Adrenal gland (tissue), 5 donors: ENCODE measurements around the gene COQ5.

ENCODE experiments used
- POLR2A ChIP-seq, 2 donors: fragments of 450-650 bp; IDR thresholded peaks; one replicate each; pipeline ENCODE4 v1.6.1; 2017; ENCODE audit warnings: antibody characterized with exemption in 2 of 2, mild to moderate bottlenecking in 2 of 2, moderate library complexity in 1 of 2
- TF ChIP-seq, protein P1 (sequence below), 6 experiments: fragments of 450-650 bp in 4 of 6; fragments of 200-600 bp in 2 of 6; sonication (generic) in 1 of 6; IDR thresholded peaks; 1 replicate in 5 of 6; 2 replicates in 1 of 6; pipeline versions ENCODE4 v1.5.1 to v1.8.0; 2016 to 2021; ENCODE audit warnings: antibody characterized with exemption in 6 of 6, mild to moderate bottlenecking in 2 of 6, moderate library complexity in 1 of 6
- donor health status: DM: no; HTN: no; CAD: no.

- TF ChIP-seq, protein P1, sequence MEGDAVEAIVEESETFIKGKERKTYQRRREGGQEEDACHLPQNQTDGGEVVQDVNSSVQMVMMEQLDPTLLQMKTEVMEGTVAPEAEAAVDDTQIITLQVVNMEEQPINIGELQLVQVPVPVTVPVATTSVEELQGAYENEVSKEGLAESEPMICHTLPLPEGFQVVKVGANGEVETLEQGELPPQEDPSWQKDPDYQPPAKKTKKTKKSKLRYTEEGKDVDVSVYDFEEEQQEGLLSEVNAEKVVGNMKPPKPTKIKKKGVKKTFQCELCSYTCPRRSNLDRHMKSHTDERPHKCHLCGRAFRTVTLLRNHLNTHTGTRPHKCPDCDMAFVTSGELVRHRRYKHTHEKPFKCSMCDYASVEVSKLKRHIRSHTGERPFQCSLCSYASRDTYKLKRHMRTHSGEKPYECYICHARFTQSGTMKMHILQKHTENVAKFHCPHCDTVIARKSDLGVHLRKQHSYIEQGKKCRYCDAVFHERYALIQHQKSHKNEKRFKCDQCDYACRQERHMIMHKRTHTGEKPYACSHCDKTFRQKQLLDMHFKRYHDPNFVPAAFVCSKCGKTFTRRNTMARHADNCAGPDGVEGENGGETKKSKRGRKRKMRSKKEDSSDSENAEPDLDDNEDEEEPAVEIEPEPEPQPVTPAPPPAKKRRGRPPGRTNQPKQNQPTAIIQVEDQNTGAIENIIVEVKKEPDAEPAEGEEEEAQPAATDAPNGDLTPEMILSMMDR (IDR thresholded peaks at IDR 0.05) = no peak
- no peak for TF ChIP-seq POLR2A (IDR thresholded peaks at IDR 0.05)
Observed at GRCh38 chr12:120462099-120462640, 66.8 kb downstream of the COQ5 start.
